ENCODE measurements around the gene CACNB4. TPM values are rescaled to one million over a fixed set of nuclear protein-coding genes. Genes with fewer than 3 reads are reported as not detected.

Gene CACNB4
- total RNA-seq, 1 experiment from 2014 or later: 4.4 TPM

DNA sequence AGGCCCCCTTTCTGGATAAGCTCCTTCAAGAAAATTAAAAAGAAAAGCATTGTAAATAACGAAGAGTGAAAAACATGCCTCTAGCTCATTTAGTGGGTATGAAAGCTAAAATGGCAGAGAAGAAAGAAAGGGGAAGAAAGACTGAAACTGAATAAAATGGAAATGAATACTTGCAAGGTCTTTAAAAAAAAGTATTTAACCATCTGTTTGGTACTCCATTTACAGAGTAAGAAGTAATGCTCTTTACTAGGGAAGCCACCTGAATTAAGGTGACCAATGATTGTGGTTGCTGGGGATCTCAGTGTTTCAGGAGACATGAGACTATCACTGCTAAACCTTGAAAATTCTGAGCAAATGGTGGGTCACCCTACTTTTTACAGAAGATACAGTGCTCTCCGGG lies 253.0 kb downstream of the CACNB4 start:
- DNase-seq (ENCODE audit: low spot score): no peak
- in situ Hi-C loops (cut with HindIII; ENCODE audit: low sequenced_read_pairs): no loop called here

DNA sequence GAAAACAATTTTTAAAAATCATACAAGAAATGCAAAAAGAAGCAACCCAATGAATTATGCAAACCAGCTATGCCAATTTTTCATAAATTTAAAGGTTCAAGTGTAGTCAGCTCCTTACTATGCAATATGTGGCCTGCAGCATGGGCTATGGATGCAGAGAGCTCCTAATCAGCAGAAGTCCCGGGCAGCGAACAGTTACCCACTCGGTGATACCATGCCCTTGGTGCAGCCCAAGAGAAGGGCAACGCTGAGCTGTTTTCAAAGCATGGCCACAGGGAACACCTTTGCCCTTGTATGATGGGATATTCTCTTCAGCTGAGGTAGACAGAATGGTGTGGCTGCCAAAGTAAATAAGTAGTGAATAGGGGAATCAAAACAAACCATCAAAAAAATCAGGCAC lies 253.4 kb downstream of the CACNB4 start:
- in situ Hi-C loops (cut with HindIII; ENCODE audit: low sequenced_read_pairs): no loop called here
- DNase-seq (ENCODE audit: low spot score): no peak

DNA sequence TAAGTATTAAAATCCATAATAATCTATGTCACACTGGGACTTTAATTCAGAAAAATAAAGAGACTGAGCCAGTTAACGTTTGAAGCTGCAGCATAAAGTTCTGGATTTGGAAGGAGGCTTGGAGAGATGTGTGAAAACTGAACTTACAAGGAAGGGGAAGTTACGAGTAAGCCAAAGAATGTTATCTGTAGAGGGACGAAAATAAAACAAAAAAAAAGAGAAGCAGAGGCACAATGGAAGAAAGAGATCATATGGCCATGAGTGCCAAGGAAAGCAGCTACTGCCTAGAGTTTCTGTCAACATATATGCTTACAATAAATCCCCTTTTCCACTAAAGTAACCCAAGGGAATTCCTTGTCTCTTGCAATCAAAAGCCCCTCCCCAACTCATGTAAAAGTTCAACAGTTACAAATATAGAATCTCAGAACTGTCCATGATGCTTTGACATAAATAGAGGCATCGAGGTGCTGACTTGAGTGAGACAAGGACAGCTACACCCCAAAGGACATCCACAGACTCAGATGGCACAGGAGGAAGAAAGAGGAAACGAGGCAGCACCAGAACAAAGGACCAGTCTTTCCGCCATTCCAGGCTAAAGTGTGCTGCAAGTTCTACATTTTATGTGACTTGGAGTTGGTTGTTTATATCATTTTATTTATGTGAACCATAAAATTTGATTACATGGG lies 254.5 kb downstream of the CACNB4 start:
- in situ Hi-C loops (cut with HindIII; ENCODE audit: low sequenced_read_pairs): no loop called here

GRCh38 chr2:151843691-151844061 lies 255.2 kb downstream of the CACNB4 start:
- DNase-seq (ENCODE audit: low spot score): no peak
- in situ Hi-C loops (cut with HindIII; ENCODE audit: low sequenced_read_pairs): no loop called here

More for the DNA sequence above, 254.5 kb downstream of the CACNB4 start:
- no peak for DNase-seq (ENCODE audit: low spot score)

DNA sequence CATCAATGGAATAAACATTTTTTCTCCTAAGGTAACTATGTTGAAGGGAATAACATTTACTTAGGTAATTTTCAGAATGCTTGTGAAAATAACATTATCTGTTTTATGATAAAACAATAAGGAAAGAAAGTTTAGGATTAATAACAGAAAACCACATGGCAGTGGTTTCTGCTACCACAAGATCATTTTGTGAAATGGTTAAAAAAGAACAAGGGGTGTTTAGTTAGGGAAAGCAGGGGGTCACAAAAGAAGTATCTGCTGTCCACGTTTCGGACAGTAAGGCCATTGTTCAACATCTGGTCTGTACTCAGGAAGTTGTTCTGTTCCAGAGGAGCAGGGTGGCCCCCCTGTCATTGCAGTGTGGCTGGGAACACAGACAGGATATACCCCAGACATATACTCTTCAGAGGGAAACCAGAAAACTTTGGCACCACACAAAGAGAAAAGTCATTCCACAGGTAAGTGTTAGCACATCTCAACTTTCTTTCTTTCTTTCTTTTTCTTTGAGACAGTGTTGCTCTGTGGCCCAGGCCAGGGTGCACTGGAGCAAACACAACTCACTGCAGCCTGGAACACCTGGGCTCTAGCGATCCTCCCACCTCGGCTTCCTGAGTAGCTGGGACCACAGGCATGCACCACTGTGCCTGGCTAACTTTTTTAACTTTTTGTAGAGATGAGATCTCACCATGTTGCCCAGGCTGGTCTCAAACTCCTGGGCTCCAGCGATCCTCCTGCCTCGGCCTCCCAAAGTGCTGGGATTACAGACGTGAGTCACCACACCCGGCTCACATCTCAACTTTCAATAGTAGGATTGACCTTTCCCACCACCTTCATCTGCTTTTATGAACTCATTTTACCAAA lies 255.8 kb downstream of the CACNB4 start:
- no peak for DNase-seq (ENCODE audit: low spot score)
- in situ Hi-C loops (cut with HindIII; ENCODE audit: low sequenced_read_pairs): no loop called here

DNA sequence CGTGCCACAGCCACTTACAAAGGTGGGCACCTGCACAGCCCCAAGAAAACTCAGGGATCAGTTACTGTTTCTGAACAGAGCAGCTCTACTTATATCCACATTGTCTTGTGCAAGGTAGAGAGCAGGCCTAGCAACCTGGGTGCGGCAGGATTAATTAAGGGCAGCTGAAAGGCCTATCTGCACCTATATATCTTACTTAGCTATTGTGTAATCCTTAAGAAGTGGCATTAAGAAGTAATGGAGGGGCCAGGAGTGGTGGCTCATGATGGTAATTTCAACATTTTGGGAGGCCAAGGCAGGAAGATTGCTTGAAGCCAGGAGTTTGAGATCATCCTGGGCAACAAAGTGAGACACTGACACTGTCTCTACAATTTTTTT lies 257.8 kb downstream of the CACNB4 start:
- in situ Hi-C loops (cut with HindIII; ENCODE audit: low sequenced_read_pairs): no loop called here

GRCh38 chr2:151840216-151841046 lies 258.4 kb downstream of the CACNB4 start:
- in situ Hi-C loops (cut with HindIII; ENCODE audit: low sequenced_read_pairs): no loop called here
- DNase-seq (ENCODE audit: low spot score): no peak

More for the DNA sequence above, 257.8 kb downstream of the CACNB4 start:
- DNase-seq (ENCODE audit: low spot score): no peak

DNA sequence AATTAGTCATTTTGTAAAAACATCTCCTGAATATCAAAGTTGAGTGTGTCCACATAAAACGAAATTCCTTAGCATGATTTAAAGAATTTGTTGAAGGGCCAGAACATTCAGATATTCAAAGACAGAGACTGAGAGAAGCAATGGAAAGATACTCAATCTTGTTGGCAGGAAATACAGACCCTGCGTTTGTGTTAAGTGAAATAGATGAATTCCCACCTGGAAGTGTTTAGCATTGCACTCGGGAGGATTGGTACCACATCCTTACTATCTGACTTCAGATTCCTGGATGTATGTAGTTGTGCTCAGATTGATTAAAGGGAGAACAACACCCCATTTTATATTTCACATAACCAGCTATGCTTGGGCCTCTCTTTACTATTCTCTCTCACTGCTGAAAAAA lies 260.9 kb downstream of the CACNB4 start:
- DNase-seq (ENCODE audit: low spot score): no peak
- in situ Hi-C loops (cut with HindIII; ENCODE audit: low sequenced_read_pairs): no loop called here

GRCh38 chr2:151833984-151834383 lies 264.9 kb downstream of the CACNB4 start:
- in situ Hi-C loops (cut with HindIII; ENCODE audit: low sequenced_read_pairs): no loop called here

GRCh38 chr2:151830961-151831360 lies 267.9 kb downstream of the CACNB4 start:
- no peak for DNase-seq (ENCODE audit: low spot score)
- in situ Hi-C loops (cut with HindIII; ENCODE audit: low sequenced_read_pairs): no loop called here

More at GRCh38 chr2:151833984-151834383, 264.9 kb downstream of the CACNB4 start:
- no peak for DNase-seq (ENCODE audit: low spot score)

- no peak for DNase-seq (ENCODE audit: low spot score)
- in situ Hi-C loops (cut with HindIII; ENCODE audit: low sequenced_read_pairs): no loop called here
These were observed 269.9 kb downstream of the CACNB4 start for GRCh38 chr2:151828890-151829324.

GRCh38 chr2:151828143-151828889 lies 270.5 kb downstream of the CACNB4 start, which contains the start of gene ARL5A:
TSS of gene ARL5A (minus strand) at chr2:151828421. CDS start at chr2:151828176, 245 bp downstream.
- peak; percentile 96 for DNase-seq (ENCODE audit: low spot score)
- in situ Hi-C loops (cut with HindIII; ENCODE audit: low sequenced_read_pairs): no loop called here

- in situ Hi-C loops (cut with HindIII; ENCODE audit: low sequenced_read_pairs): no loop called here
- DNase-seq (ENCODE audit: low spot score): no peak
These were observed 271.2 kb downstream of the CACNB4 start for GRCh38 chr2:151827564-151828142.

- peak; percentile 53 for DNase-seq (ENCODE audit: low spot score)
- in situ Hi-C loops (cut with HindIII; ENCODE audit: low sequenced_read_pairs): no loop called here
These were observed 272.1 kb downstream of the CACNB4 start for GRCh38 chr2:151826737-151827157.

GRCh38 chr2:151824886-151825285 lies 274.0 kb downstream of the CACNB4 start:
- no peak for DNase-seq (ENCODE audit: low spot score)
- in situ Hi-C loops (cut with HindIII; ENCODE audit: low sequenced_read_pairs): no loop called here

- peak; percentile 66 for DNase-seq (ENCODE audit: low spot score)
- in situ Hi-C loops (cut with HindIII; ENCODE audit: low sequenced_read_pairs): no loop called here
These were observed 275.2 kb downstream of the CACNB4 start for GRCh38 chr2:151823651-151824050.

GRCh38 chr2:151819920-151820319 lies 278.9 kb downstream of the CACNB4 start:
- in situ Hi-C loops (cut with HindIII; ENCODE audit: low sequenced_read_pairs): no loop called here
- DNase-seq (ENCODE audit: low spot score): no peak

DNA sequence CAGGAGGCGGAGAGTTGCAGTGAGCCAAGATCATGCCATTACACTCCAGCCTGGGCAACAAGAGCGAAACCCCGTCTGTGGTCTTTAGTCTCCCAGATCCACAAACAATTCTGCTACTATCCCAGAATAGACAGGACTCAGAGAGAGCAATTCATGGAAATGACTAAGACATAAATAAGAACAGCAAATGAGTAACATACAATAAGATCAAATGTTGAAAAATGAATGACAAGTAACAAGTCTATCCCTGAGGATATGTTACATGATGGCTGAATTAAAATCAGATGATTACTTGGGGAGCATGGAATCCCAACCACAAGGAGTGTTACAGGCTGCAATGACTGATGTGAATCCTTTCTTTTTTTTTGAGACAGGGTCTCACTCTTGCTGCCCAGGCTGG lies 280.9 kb downstream of the CACNB4 start:
- DNase-seq (ENCODE audit: low spot score): no peak
- in situ Hi-C loops (cut with HindIII; ENCODE audit: low sequenced_read_pairs): no loop called here

- no peak for DNase-seq (ENCODE audit: low spot score)
- in situ Hi-C loops (cut with HindIII; ENCODE audit: low sequenced_read_pairs): no loop called here
These were observed 282.0 kb downstream of the CACNB4 start for GRCh38 chr2:151816843-151817242.
